SK-N-MC (cell line): ENCODE data around the gene ADGRA1.

ENCODE experiments used
- EZH2 ChIP-seq: fragments of 200-600 bp; sonication (generic); IDR thresholded peaks from one replicate; pipeline ENCODE4 v1.6.1; 2017; ENCODE audit warnings: antibody characterized with exemption
- FOXP2 ChIP-seq: optimal IDR thresholded peaks from 2 replicates; pipeline ENCODE3; 2011; ENCODE audit warnings: mild to moderate bottlenecking, moderate library complexity; ENCODE audit not compliant: insufficient read depth; ENCODE audit errors: extremely low read length, control extremely low read depth
- POLR2AphosphoS5 ChIP-seq: IDR thresholded peaks from 2 replicates; pipeline ENCODE4 v1.6.1; 2012; ENCODE audit warnings: mild to moderate bottlenecking, low read depth, low read length, borderline replicate concordance

DNA sequence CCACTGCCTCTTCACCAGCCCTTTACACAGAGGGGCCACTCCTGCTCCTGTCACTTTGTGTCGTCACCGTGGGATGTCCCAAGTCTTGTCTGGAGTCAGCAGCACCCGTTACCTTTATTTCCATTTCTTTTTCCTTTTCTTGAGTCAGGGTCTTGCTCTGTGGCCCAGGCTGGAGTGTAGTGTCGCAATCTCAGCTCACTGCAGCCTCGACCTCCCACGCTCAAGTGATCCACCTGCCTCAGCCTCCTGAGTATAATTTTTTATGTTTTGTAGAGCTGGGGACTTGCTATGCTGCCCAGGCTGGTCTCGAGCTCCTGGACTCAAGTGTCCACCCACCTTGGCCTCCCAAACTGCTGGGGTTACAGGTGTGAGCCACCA, 28.6 kb upstream of the ADGRA1 start:
- TF ChIP-seq POLR2AphosphoS5 (no peak), EZH2 (no peak), FOXP2 (no peak)
